SK-N-SH (cell line): ENCODE measurements around the gene STK17B.

Source experiments
- CTCF ChIP-seq: fragments of 200-600 bp; sonication (generic); IDR thresholded peaks from 2 replicates; pipeline ENCODE4 v1.6.1; 2017; ENCODE audit warnings: antibody characterized with exemption, mild to moderate bottlenecking, moderate library complexity
- EP300 ChIP-seq, 2 experiments: IDR thresholded peaks; 2 replicates each; pipeline versions ENCODE4 v1.4.0 to v1.6.1; 2012; ENCODE audit warnings: borderline replicate concordance in 1 of 2, low read depth in 1 of 2, low read length in 1 of 2
- EZH2phosphoT487 ChIP-seq: fragments of 200-600 bp; sonication (generic); IDR thresholded peaks from 2 replicates; pipeline ENCODE4 v1.6.1; 2017; ENCODE audit warnings: low read depth, mixed run types, mild to moderate bottlenecking, antibody characterized with exemption, moderate library complexity, borderline replicate concordance
- IRF3 ChIP-seq: fragments of 150-350 bp; IDR thresholded peaks from 2 replicates; pipeline ENCODE4 v1.6.1; 2016; ENCODE audit warnings: mild to moderate bottlenecking, low read depth, low read length
- JUND ChIP-seq: IDR thresholded peaks from 2 replicates; pipeline ENCODE4 v1.4.0; 2012
- NFIC ChIP-seq: IDR thresholded peaks from 2 replicates; pipeline ENCODE4 v1.4.0; 2012; ENCODE audit warnings: borderline replicate concordance
- RAD21 ChIP-seq: IDR thresholded peaks from 2 replicates; pipeline ENCODE4 v1.6.1; 2012; ENCODE audit warnings: mild to moderate bottlenecking, low read length
- RFX5 ChIP-seq: IDR thresholded peaks from 2 replicates; pipeline ENCODE4 v1.6.1; 2012; ENCODE audit warnings: mild to moderate bottlenecking, improper control_type of control experiment, low read length
- SMC3 ChIP-seq: IDR thresholded peaks from 2 replicates; pipeline ENCODE4 v1.6.1; 2012; ENCODE audit warnings: low read depth, low read length, improper control_type of control experiment
- TAF1 ChIP-seq: IDR thresholded peaks from 2 replicates; pipeline ENCODE4 v1.6.1; 2012; ENCODE audit warnings: low read depth, mild to moderate bottlenecking, low read length, moderate library complexity, borderline replicate concordance
- TF ChIP-seq, protein P1 (sequence below): IDR thresholded peaks from 2 replicates; pipeline ENCODE4 v1.4.0; 2012; ENCODE audit warnings: low read depth
- TF ChIP-seq, protein P2 (sequence below): IDR thresholded peaks from 2 replicates; pipeline ENCODE4 v1.4.0; 2012; ENCODE audit warnings: low read depth, borderline replicate concordance
- TF ChIP-seq, protein P3 (sequence below): IDR thresholded peaks from 2 replicates; pipeline ENCODE4 v1.4.0; 2012; ENCODE audit warnings: low read depth, borderline replicate concordance

DNA sequence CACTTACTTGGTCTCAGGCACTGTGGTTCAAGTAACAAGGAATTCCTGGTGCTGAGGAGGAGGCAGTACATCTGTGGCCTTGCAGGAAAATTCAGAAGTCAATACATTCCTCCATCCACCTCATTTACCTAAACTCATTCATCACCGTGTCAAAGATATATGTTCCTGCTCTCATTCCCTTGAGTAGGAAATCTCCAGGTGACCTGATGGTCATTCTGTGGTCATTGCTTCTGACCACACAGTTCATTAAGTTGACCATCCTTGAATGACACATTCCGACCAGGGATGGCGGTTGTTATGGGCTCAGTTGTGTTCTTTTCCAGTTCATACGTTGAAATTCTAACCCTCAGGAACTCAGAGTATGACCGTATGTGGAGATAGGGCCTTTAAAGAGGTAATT, 2.1 kb upstream of the STK17B start:
- TF ChIP-seq CTCF (no peak), NFIC (no peak), RAD21 (no peak), TAF1 (no peak), RFX5 (no peak), SMC3 (no peak), EZH2phosphoT487 (no peak), JUND (no peak), EP300 (IDR thresholded peaks at IDR 0.05; ENCODE audit: borderline replicate concordance in 1 of 2, low read depth in 1 of 2, low read length in 1 of 2) (no peak), IRF3 (no peak)
- TF ChIP-seq, protein P1, sequence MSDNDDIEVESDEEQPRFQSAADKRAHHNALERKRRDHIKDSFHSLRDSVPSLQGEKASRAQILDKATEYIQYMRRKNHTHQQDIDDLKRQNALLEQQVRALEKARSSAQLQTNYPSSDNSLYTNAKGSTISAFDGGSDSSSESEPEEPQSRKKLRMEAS = no peak
- TF ChIP-seq, protein P2, sequence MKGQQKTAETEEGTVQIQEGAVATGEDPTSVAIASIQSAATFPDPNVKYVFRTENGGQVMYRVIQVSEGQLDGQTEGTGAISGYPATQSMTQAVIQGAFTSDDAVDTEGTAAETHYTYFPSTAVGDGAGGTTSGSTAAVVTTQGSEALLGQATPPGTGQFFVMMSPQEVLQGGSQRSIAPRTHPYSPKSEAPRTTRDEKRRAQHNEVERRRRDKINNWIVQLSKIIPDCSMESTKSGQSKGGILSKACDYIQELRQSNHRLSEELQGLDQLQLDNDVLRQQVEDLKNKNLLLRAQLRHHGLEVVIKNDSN = no peak
- TF ChIP-seq, protein P3, sequence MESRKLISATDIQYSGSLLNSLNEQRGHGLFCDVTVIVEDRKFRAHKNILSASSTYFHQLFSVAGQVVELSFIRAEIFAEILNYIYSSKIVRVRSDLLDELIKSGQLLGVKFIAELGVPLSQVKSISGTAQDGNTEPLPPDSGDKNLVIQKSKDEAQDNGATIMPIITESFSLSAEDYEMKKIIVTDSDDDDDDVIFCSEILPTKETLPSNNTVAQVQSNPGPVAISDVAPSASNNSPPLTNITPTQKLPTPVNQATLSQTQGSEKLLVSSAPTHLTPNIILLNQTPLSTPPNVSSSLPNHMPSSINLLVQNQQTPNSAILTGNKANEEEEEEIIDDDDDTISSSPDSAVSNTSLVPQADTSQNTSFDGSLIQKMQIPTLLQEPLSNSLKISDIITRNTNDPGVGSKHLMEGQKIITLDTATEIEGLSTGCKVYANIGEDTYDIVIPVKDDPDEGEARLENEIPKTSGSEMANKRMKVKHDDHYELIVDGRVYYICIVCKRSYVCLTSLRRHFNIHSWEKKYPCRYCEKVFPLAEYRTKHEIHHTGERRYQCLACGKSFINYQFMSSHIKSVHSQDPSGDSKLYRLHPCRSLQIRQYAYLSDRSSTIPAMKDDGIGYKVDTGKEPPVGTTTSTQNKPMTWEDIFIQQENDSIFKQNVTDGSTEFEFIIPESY = no peak
